Cardiac muscle cell (in vitro differentiated cells and primary cell): ENCODE measurements around the gene HYAL2. TPM values are rescaled to one million over a fixed set of nuclear protein-coding genes. Genes with fewer than 3 reads are reported as not detected.
"Not testable (repeated sequence)": the region's sequence is repeated elsewhere in the genome, so short reads cannot be mapped to it uniquely, and the experiment has no call there.

Source experiments
- DNase-seq, 2 donors: peaks; one replicate each; pipeline versions ENCODE4 v3.0.0 to v3.0.0-alpha.2; 2010 to 2017; ENCODE audit warnings: low read depth in 1 of 2, low spot score in 1 of 2
- H3K27ac ChIP-seq: fragments of 200-600 bp; sonication (generic); 2 replicates; pipeline ENCODE4 v1.5.1; 2016
- H3K27me3 ChIP-seq: fragments of 200-600 bp; sonication (generic); 2 replicates; pipeline ENCODE4 v1.6.0; 2016; ENCODE audit warnings: control low read depth
- H3K36me3 ChIP-seq: fragments of 200-600 bp; sonication (generic); 2 replicates; pipeline ENCODE4 v1.5.1; 2016; ENCODE audit warnings: control low read depth
- H3K4me1 ChIP-seq: fragments of 200-600 bp; sonication (generic); 2 replicates; pipeline ENCODE4 v1.8.1; 2017; ENCODE audit warnings: low read depth, mild to moderate bottlenecking, mixed run types
- H3K4me3 ChIP-seq: fragments of 200-600 bp; sonication (generic); 2 replicates; pipeline ENCODE4 v1.5.1; 2016; ENCODE audit warnings: mild to moderate bottlenecking
- H3K9me3 ChIP-seq: fragments of 200-600 bp; sonication (generic); 2 replicates; pipeline ENCODE4 v1.5.1; 2017; ENCODE audit warnings: low read depth, mild to moderate bottlenecking, control low read depth
- CTCF ChIP-seq: IDR thresholded peaks from 2 replicates; pipeline ENCODE4 v1.5.1; 2012; ENCODE audit warnings: low read depth, mild to moderate bottlenecking, low read length
- polyA plus RNA-seq: library from polyadenylated mRNA; unstranded; fragments of >200 nt; fragmentation: Nextera tagmentation; extraction: Ambion mirVana; gene quantifications from 2 replicates; pipeline ENCODE4 v1.2.1, GENCODE V29; 2016
- total RNA-seq: library from RNA; depleted of rRNA; stranded (reverse); fragments of >200 nt; gene quantifications from 2 replicates; pipeline ENCODE4 v1.2.3, GENCODE V29; 2016

HYAL2 gene
- total and polyA plus RNA-seq, 2 experiments from 2014 or later = 88.3 to 124 TPM

- H3K9me3 ChIP-seq = no peaks in the 10 kb centered on the region
- H3K27me3 ChIP-seq = no peaks in the 10 kb centered on the region
- no peak for TF ChIP-seq CTCF
- H3K4me3 ChIP-seq = no peak overlapping the region
- no peak for DNase-seq
- H3K36me3 ChIP-seq = peaks cover 24% of the 10 kb centered on the region
- no peak overlapping the region for H3K27ac ChIP-seq
- H3K4me1 ChIP-seq = peaks cover 21% of the 10 kb centered on the region
These were observed 3.9 kb downstream of the HYAL2 start for GRCh38 chr3:50318615-50319014.

GRCh38 chr3:50318163-50318562 lies 4.4 kb downstream of the HYAL2 start:
- Histone ChIP-seq H3K4me1 (peaks cover 21% of the 10 kb centered on the region), H3K36me3 (peaks cover 24% of the 10 kb centered on the region)

DNA sequence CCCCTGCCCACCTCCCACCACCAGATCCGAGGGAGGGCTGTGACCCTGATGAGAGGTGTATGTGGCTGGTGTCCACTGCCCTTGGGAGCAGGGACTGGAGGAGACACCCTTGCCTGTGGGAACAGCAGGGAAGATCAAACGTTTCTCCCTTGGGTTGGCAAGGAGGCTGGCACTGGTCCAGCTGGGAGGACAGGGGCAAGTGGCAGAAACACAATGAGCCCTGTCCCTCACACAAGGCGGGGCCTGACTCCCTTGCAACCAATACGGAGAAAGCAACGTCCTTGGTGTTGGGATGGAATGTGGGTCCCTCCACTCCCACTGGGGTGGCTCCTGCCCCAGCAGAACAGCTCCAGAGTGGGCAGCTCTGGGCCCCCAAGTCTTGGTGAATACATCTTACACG lies 5.2 kb downstream of the HYAL2 start:
- H3K36me3 ChIP-seq = peaks cover 24% of the 10 kb centered on the region

More at GRCh38 chr3:50318163-50318562, 4.4 kb downstream of the HYAL2 start:
- Histone ChIP-seq H3K27me3 (no peaks in the 10 kb centered on the region), H3K4me3 (no peak overlapping the region), H3K9me3 (no peaks in the 10 kb centered on the region), H3K27ac (no peak overlapping the region)
- no peak for TF ChIP-seq CTCF
- no peak for DNase-seq

GRCh38 chr3:50316657-50317242 lies 5.8 kb downstream of the HYAL2 start:
- Histone ChIP-seq H3K36me3 (peaks cover 24% of the 10 kb centered on the region), H3K4me1 (peaks cover 10% of the 10 kb centered on the region), H3K4me3 (no peak overlapping the region), H3K27ac (no peak overlapping the region), H3K27me3 (no peaks in the 10 kb centered on the region), H3K9me3 (no peaks in the 10 kb centered on the region)
- DNase-seq = no peak
- no peak for TF ChIP-seq CTCF

More for the DNA sequence above, 5.2 kb downstream of the HYAL2 start:
- Histone ChIP-seq H3K4me3 (no peak overlapping the region), H3K9me3 (no peaks in the 10 kb centered on the region), H3K27ac (no peak overlapping the region), H3K4me1 (peaks cover 15% of the 10 kb centered on the region), H3K27me3 (no peaks in the 10 kb centered on the region)
- no peak for DNase-seq
- TF ChIP-seq CTCF = no peak

GRCh38 chr3:50314816-50315215 lies 7.7 kb downstream of the HYAL2 start:
- no peak overlapping the region for H3K27ac ChIP-seq
- DNase-seq = no peak
- H3K9me3 ChIP-seq = no peaks in the 10 kb centered on the region
- no peaks in the 10 kb centered on the region for H3K27me3 ChIP-seq
- peaks cover 4% of the 10 kb centered on the region for H3K4me1 ChIP-seq
- peaks cover 24% of the 10 kb centered on the region for H3K36me3 ChIP-seq
- no peak for TF ChIP-seq CTCF
- H3K4me3 ChIP-seq = no peak overlapping the region

- H3K4me3 ChIP-seq = no peak overlapping the region
- TF ChIP-seq CTCF = no peak
- no peaks in the 10 kb centered on the region for H3K9me3 ChIP-seq
- peaks cover 19% of the 10 kb centered on the region for H3K36me3 ChIP-seq
- H3K27ac ChIP-seq = no peak overlapping the region
- no peaks in the 10 kb centered on the region for H3K4me1 ChIP-seq
- DNase-seq = no peak
- H3K27me3 ChIP-seq = no peaks in the 10 kb centered on the region
These were observed 8.2 kb downstream of the HYAL2 start for GRCh38 chr3:50314342-50314741.

DNA sequence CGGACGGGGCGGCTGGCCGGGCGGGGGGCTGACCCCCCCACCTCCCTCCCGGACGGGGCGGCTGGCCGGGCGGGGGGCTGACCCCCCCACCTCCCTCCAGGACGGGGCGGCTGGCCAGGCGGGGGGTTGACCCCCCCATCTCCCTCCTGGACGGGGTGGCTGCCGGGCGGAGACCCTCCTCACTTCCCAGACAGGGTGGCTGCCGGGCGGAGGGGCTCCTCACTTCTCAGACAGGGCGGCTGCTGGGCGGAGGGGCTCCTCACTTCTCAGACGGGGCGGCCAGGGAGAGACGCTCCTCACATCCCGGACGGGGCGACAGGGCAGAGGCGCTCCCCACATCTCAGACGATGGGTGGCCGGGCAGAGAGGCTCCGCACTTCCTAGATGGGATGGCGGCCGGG lies 10.5 kb downstream of the HYAL2 start:
- H3K4me1 ChIP-seq, H3K9me3 ChIP-seq, H3K27me3 ChIP-seq: not testable (repeated sequence)

More for the DNA sequence above, 10.5 kb downstream of the HYAL2 start:
- not testable (repeated sequence) for DNase-seq, H3K4me3 ChIP-seq, H3K36me3 ChIP-seq, H3K27ac ChIP-seq
